ENCODE results near the gene OR6C3. TPM values are rescaled to one million over a fixed set of nuclear protein-coding genes. Genes with fewer than 3 reads are reported as not detected.
"Not testable (repeated sequence)": the region's sequence is repeated elsewhere in the genome, so short reads cannot be mapped to it uniquely, and the experiment has no call there.

OR6C3 gene
- total RNA-seq: not detected
- long read RNA-seq: 0 reads

GRCh38 chr12:55330446-55330845 lies at the start of gene OR6C3:
OR6C3 (plus strand) TSS chr12:55330746; CDS start chr12:55331701, 955 bp downstream.
- no peak for ATAC-seq
- intact Hi-C loops (cut with micrococcal nuclease): no loop called here
- no peak for DNase-seq

- ATAC-seq: no peak
- DNase-seq: no peak
- intact Hi-C loops (cut with micrococcal nuclease): no loop called here
Observed at GRCh38 chr12:55280991-55281390, 49.6 kb upstream of the OR6C3 start.

- ATAC-seq: no peak
Observed at GRCh38 chr12:55289999-55290398, 40.5 kb upstream of the OR6C3 start.

GRCh38 chr12:55296469-55296868 lies 34.1 kb upstream of the OR6C3 start, which contains the start of gene OR6C6:
OR6C6 (minus strand) TSS chr12:55296569; CDS start chr12:55295232, 1,337 bp downstream.
- DNase-seq (no peak), ATAC-seq (no peak)
- intact Hi-C loops (cut with micrococcal nuclease): no loop called here

More at GRCh38 chr12:55289999-55290398, 40.5 kb upstream of the OR6C3 start:
- intact Hi-C loops (cut with micrococcal nuclease): no loop called here
- DNase-seq: no peak

GRCh38 chr12:55314043-55314442 lies 16.5 kb upstream of the OR6C3 start, which contains the start of gene OR6C1:
OR6C1 (plus strand) TSS chr12:55314343; CDS start chr12:55320600, 6,257 bp downstream.
- intact Hi-C loops (cut with micrococcal nuclease): no loop called here

GRCh38 chr12:55320201-55320600 lies 10.3 kb upstream of the OR6C3 start:
- ATAC-seq (no peak), DNase-seq (no peak)
- intact Hi-C loops (cut with micrococcal nuclease): no loop called here

More at GRCh38 chr12:55314043-55314442, 16.5 kb upstream of the OR6C3 start, which contains the start of gene OR6C1:
- no peak for DNase-seq
- no peak for ATAC-seq

GRCh38 chr12:55325801-55326200 lies 4.7 kb upstream of the OR6C3 start:
- intact Hi-C loops (cut with micrococcal nuclease); ATAC-seq; DNase-seq: not testable (repeated sequence)

- no peak for ATAC-seq
- no peak for DNase-seq
- intact Hi-C loops (cut with micrococcal nuclease): no loop called here
Observed at GRCh38 chr12:55336002-55336401, 5.5 kb downstream of the OR6C3 start.

GRCh38 chr12:55355338-55355737 lies 24.8 kb downstream of the OR6C3 start:
- intact Hi-C loops (cut with micrococcal nuclease); ATAC-seq; DNase-seq: not testable (repeated sequence)

GRCh38 chr12:55362675-55363074 lies 32.1 kb downstream of the OR6C3 start, which contains the start of gene OR6C75:
OR6C75 (plus strand) TSS chr12:55362975; CDS start chr12:55365111, 2,136 bp downstream.
- no peak for ATAC-seq
- intact Hi-C loops (cut with micrococcal nuclease): no loop called here
- DNase-seq: no peak

- intact Hi-C loops (cut with micrococcal nuclease): no loop called here
- DNase-seq (no peak), ATAC-seq (no peak)
Observed at GRCh38 chr12:55365086-55365485, 34.5 kb downstream of the OR6C3 start.

GRCh38 chr12:55372521-55372920 lies 42.0 kb downstream of the OR6C3 start:
- DNase-seq (no peak), ATAC-seq (no peak)
- intact Hi-C loops (cut with micrococcal nuclease): no loop called here

Other genes starting within 250 kb of the OR6C3 start
- not detected for gene OR9K2, start 204.3 kb upstream of the OR6C3 start, total RNA-seq
- gene OR10A7, start 109.7 kb upstream of the OR6C3 start, total RNA-seq: not detected
- not detected for gene OR6C74, start 86.1 kb upstream of the OR6C3 start, total RNA-seq
- not detected for gene OR6C6, start 34.2 kb upstream of the OR6C3 start, total RNA-seq
- not detected for gene OR6C1, start 16.4 kb upstream of the OR6C3 start, total RNA-seq
- not detected for gene OR6C75, start 32.2 kb downstream of the OR6C3 start, total RNA-seq
- gene OR6C65, start 69.8 kb downstream of the OR6C3 start, total RNA-seq: not detected
- gene OR6C76, start 95.5 kb downstream of the OR6C3 start, total RNA-seq: not detected
- gene OR6C2, start 113.3 kb downstream of the OR6C3 start, total RNA-seq: not detected
- gene OR6C70, start 139.4 kb downstream of the OR6C3 start, total RNA-seq: not detected
- not detected for gene OR6C68, start 161.6 kb downstream of the OR6C3 start, total RNA-seq
- not detected for gene OR6C4, start 218.9 kb downstream of the OR6C3 start, total RNA-seq
- not detected for gene OR2AP1, start 241.7 kb downstream of the OR6C3 start, total RNA-seq

All from left ventricle myocardium superior (tissue), 1 donor.